ENCODE results near the gene CCDC87.
A peak's percentile ranks its signal among the peaks of the same experiment; 100 is the strongest.
"Not testable (repeated sequence)": the region's sequence is repeated elsewhere in the genome, so short reads cannot be mapped to it uniquely, and the experiment has no call there.

CCDC87 gene

GRCh38 chr11:66616379-66617154 lies 23.7 kb upstream of the CCDC87 start, which contains the start of gene RBM14:
Gene RBM14, plus strand, starts transcription at chr11:66616630. Its CDS starts 91 bp downstream, at chr11:66616721.
- peak; percentile 97 for DNase-seq (ENCODE audit: low read depth)

- DNase-seq (ENCODE audit: low read depth) = no peak
Measured at GRCh38 chr11:66614073-66614472, 21.2 kb upstream of the CCDC87 start.

- DNase-seq (ENCODE audit: low read depth) = no peak
Measured at GRCh38 chr11:66612458-66612857, 19.6 kb upstream of the CCDC87 start.

- DNase-seq (ENCODE audit: low read depth) = no peak
Measured at GRCh38 chr11:66609721-66610617, 17.1 kb upstream of the CCDC87 start.

GRCh38 chr11:66607126-66607834 lies 14.4 kb upstream of the CCDC87 start:
- DNase-seq (ENCODE audit: low read depth) = no peak

- not testable (repeated sequence) for DNase-seq (ENCODE audit: low read depth)
Measured at GRCh38 chr11:66606608-66607007, 13.7 kb upstream of the CCDC87 start.

- no peak for DNase-seq (ENCODE audit: low read depth)
Measured at GRCh38 chr11:66604155-66604554, 11.3 kb upstream of the CCDC87 start.

- DNase-seq (ENCODE audit: low read depth) = no peak
Measured at GRCh38 chr11:66603072-66603471, 10.2 kb upstream of the CCDC87 start.

GRCh38 chr11:66600631-66601233 lies 7.9 kb upstream of the CCDC87 start:
- no peak for DNase-seq (ENCODE audit: low read depth)

GRCh38 chr11:66600219-66600618 lies 7.4 kb upstream of the CCDC87 start:
- DNase-seq (ENCODE audit: low read depth) = no peak

- DNase-seq (ENCODE audit: low read depth) = no peak
Measured at GRCh38 chr11:66598993-66599392, 6.1 kb upstream of the CCDC87 start.

- no peak for DNase-seq (ENCODE audit: low read depth)
Measured at GRCh38 chr11:66595245-66595904, 2.5 kb upstream of the CCDC87 start.

GRCh38 chr11:66593650-66594049 lies 787 bp upstream of the CCDC87 start:
- DNase-seq (ENCODE audit: low read depth) = no peak

GRCh38 chr11:66593303-66593635 lies 406 bp upstream of the CCDC87 start:
- no peak for DNase-seq (ENCODE audit: low read depth)

GRCh38 chr11:66591175-66591574 lies 1.7 kb downstream of the CCDC87 start:
- DNase-seq (ENCODE audit: low read depth) = no peak

GRCh38 chr11:66589996-66590675 lies 2.7 kb downstream of the CCDC87 start:
- no peak for DNase-seq (ENCODE audit: low read depth)

- not testable (repeated sequence) for DNase-seq (ENCODE audit: low read depth)
Measured at GRCh38 chr11:66589315-66589714, 3.5 kb downstream of the CCDC87 start.

GRCh38 chr11:66586136-66586535 lies 6.7 kb downstream of the CCDC87 start:
- no peak for DNase-seq (ENCODE audit: low read depth)

GRCh38 chr11:66585447-66585846 lies 7.4 kb downstream of the CCDC87 start:
- not testable (repeated sequence) for DNase-seq (ENCODE audit: low read depth)

- DNase-seq (ENCODE audit: low read depth) = not testable (repeated sequence)
Measured at GRCh38 chr11:66582565-66583147, 10.2 kb downstream of the CCDC87 start.

GRCh38 chr11:66581261-66581660 lies 11.6 kb downstream of the CCDC87 start:
- no peak for DNase-seq (ENCODE audit: low read depth)

Measured in activated gamma-delta T cell treated with anti-CD3 and anti-CD28 coated beads, Interleukin-2, amount 50 U/mL, for 16 hours (primary cell).